HG02884 (cell line): ENCODE measurements around the gene POLD2.

Experiments
- ATAC-seq: cut with Tn5 transposase; IDR thresholded peaks from one replicate; pipeline ENCODE4 v1.9.1; 2021; ENCODE audit warnings: mild to moderate bottlenecking, moderate library complexity; ENCODE audit not compliant: unreplicated experiment

Gene POLD2

DNA sequence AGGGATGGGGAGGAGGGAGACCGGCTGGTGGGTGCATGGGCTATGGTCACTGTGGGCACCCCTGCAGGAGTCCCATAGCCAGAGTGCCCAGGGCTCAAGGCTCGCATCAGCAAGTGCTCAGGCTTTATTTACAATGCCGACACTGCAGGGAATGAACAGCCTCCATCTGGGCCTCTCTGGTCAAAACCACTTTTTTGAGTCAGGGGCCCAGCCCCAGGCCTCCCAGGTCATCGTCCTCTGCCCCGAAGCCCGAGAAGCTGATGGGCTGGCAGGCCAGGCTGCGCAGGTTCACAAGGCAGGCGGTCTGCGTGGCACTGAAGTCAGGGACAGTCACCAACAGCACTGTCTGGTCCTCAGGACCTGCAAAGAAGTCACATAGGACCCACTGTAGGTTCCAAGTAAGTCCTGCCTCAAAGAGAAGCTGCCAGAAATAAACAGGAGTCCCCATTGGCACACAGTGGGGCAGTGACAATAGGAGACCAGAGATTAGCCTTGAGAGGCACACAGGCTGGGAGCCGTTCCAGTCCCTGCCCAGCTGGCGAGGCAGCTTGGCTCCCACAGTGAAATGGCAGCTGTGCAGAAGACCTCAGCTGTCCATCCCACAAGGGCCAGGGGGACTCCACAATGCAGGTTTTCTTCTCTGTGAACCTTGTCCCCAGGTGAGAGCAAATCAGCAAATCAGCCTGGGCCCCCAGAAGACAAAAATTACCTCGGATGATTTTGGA, 8.6 kb downstream of the POLD2 start:
- ATAC-seq, result no peak

DNA sequence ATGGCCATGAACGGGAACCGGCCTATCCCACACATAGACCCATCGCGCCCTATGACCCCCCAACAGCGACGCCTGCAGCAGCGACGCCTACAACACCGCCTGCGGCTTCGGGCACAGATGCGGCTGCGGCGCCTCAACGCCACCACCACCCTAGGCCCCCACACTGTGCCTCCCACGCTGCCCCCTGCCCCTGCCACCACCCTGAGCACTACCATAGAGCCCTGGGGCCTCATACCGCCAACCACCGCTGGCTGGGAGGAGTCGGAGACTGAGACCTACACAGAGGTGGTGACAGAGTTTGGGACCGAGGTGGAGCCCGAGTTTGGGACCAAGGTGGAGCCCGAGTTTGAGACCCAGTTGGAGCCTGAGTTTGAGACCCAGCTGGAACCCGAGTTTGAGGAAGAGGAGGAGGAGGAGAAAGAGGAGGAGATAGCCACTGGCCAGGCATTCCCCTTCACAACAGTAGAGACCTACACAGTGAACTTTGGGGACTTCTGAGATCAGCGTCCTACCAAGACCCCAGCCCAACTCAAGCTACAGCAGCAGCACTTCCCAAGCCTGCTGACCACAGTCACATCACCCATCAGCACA, 9.5 kb downstream of the POLD2 start:
- no peak for ATAC-seq

DNA sequence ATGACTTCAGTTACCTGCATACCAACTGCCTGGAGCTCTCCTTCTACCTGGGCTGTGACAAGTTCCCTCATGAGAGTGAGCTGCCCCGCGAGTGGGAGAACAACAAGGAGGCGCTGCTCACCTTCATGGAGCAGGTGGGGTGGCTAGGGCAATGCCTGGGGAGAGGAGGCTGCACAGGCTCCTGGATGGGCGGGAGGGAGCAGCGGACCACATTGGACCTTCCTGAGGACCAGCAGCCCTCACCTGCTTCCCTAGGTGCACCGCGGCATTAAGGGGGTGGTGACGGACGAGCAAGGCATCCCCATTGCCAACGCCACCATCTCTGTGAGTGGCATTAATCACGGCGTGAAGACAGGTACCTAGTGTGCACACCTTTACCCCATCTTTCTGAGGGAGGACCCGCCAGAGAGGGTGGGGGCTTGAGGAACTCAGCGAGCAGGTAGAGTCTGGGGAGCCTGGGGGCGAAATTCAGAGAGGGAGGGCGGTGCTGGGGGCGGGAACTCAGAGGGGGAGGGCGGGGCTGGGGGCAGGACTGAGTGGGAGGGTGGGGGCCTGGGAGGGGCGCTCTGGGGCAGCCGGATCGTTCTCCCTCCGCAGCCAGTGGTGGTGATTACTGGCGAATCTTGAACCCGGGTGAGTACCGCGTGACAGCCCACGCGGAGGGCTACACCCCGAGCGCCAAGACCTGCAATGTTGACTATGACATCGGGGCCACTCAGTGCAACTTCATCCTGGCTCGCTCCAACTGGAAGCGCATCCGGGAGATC, 10.2 kb downstream of the POLD2 start:
- ATAC-seq, result no peak

DNA sequence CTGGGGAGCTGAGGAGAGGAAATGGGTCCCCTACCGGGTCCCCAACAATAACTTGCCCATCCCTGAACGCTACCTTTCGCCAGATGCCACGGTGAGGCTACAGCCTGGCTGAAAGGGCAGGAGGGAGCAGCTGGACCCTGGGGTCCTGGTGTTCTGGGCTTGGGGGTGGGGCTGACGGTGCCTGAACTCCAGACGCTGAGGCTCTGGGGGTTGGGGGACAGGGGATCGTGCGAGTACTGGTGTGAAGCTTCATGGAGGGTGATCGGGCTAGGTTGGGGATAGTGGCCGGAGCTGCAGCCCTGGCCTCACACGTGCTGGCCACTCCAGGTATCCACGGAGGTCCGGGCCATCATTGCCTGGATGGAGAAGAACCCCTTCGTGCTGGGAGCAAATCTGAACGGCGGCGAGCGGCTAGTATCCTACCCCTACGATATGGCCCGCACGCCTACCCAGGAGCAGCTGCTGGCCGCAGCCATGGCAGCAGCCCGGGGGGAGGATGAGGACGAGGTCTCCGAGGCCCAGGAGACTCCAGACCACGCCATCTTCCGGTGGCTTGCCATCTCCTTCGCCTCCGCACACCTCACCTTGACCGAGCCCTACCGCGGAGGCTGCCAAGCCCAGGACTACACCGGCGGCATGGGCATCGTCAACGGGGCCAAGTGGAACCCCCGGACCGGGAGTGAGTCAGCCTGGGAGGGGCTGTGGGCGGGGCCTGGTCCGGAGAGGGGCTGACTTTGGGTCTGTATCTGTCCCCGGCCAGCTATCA, 10.9 kb downstream of the POLD2 start:
- no peak for ATAC-seq

DNA sequence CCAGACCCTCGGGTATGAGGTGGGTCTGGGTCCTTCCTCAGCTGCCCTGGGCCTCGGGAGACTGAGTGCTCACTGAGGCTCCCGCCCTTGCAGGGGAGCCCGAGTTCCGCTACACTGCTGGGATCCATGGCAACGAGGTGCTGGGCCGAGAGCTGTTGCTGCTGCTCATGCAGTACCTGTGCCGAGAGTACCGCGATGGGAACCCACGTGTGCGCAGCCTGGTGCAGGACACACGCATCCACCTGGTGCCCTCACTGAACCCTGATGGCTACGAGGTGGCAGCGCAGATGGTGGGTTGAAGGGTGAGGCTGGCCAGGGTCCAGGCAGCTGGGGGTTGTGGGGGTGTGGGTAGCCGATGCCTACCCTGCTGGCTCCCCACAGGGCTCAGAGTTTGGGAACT, 11.6 kb downstream of the POLD2 start:
- no peak for ATAC-seq

DNA sequence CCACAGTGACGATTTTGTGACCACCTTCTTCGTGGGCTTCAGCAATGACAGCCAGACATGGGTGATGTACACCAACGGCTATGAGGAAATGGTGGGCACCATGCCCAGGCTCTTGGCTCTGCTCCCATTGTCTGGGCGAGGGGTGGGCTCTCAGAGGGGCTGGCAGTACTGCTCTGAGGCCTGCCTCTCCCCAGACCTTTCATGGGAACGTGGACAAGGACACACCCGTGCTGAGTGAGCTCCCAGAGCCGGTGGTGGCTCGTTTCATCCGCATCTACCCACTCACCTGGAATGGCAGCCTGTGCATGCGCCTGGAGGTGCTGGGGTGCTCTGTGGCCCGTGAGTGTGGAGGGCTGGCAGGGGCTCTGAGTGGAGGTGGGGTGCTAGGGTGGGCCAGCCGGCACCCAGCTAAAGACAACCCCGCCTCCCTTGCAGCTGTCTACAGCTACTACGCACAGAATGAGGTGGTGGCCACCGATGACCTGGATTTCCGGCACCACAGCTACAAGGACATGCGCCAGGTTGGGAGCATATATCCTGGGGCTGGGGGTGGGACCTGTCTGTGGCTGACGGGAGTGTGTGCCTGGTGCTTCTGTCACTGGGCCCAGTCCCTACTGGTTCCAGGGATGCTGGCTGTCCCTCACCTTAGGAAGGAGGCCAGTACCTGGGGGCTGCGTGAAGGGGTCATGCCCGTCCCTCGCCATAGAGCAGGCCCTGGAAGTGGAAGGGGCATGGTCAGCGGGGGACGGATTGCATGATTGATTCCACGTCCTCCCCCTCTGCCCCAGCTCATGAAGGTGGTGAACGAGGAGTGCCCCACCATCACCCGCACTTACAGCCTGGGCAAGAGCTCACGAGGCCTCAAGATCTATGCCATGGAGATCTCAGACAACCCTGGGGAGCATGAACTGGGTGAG, 12.4 kb downstream of the POLD2 start:
- no peak for ATAC-seq

DNA sequence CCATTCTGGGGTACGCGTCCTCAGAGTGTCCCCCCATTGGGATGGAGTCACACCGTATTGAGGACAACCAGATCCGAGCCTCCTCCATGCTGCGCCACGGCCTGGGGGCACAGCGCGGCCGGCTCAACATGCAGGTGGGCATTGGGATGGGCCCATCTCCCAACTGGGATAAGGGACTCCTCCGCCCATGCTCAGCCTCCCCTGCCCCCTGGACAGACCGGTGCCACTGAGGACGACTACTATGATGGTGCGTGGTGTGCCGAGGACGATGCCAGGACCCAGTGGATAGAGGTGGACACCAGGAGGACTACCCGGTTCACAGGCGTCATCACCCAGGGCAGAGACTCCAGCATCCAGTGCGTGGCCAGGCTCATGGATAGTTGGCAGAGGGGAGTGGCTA, 13.4 kb downstream of the POLD2 start:
- no peak for ATAC-seq

DNA sequence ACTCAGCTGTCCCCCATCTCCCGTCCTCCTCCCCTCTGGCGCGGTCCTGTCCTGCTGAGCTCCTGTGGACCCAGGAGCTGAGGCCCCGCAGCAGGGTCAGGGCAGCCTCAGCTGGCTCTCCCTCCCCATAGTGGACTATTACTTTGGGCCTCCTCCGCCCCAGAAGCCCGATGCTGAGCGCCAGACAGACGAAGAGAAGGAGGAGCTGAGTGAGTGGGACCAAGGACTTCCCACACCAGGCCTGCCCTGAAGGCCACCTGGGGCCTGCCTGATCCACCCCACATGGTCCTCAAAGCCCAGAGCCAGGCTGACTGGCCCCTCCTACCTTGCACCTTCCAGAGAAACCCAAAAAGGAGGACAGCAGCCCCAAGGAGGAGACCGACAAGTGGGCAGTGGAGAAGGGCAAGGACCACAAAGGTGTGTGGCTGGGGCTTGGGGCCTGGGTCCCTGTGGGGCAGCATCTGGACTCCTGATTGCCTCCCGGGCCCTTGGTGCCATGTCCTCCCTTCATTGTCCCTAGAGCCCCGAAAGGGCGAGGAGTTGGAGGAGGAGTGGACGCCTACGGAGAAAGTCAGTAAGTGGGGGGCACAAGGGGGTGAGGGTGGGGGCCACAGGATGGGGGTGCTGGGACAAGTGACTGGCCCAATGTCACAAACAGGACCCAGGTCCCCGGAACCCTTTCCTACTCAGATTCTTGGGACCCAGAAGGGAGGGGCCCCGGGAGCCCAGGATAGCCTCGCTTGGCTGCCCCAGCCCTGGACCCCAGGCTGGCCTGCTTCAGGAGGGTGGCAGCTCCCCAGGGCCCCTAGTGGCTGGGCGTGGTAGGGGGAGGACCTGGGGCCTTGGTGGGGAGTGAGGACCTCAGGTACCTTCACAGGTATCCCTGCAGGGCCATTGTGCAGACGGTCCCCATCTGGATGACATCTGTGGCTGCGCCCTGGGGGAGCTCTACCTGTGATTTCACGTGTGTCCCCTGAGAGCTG, 14.3 kb downstream of the POLD2 start:
- ATAC-seq, result no peak

DNA sequence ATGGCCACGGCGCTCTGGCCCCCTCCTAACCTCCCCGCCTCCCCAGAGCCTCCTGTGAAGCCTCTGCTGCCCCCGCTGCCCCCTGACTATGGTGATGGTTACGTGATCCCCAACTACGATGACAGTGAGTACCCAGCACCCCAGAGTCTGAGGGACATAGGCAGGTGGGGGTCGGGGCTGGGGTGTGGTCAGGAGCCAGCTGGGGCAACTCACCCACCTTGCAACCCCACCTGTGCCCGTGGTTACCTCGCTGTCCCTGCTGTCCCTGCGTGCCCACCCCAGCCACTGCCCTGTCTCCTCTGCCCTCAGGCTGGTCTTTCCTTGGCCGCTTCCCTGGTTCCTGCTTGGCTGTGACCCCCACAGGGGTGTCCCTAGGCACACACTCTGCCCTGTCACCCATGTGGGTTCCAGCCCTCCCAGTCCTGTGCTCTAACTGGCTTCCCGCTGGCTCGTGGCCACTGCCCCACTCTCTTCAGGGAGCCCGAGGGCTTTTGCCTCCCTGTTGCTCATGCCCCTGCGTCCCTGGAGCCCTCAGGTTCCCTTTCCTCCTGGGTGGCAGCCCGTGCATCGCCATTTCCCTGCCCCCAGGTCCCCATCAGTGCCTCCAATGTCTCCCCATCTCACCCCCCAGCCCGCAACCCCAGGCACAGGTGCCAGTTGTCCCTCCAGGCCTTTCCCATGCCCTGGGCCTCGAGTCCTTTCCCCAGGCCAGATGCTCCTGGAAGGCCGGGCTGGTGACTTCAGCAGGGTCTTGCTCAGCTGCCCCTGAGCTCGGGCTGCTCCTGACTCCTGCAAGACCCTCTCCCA, 15.2 kb downstream of the POLD2 start:
- ATAC-seq, result no peak

DNA sequence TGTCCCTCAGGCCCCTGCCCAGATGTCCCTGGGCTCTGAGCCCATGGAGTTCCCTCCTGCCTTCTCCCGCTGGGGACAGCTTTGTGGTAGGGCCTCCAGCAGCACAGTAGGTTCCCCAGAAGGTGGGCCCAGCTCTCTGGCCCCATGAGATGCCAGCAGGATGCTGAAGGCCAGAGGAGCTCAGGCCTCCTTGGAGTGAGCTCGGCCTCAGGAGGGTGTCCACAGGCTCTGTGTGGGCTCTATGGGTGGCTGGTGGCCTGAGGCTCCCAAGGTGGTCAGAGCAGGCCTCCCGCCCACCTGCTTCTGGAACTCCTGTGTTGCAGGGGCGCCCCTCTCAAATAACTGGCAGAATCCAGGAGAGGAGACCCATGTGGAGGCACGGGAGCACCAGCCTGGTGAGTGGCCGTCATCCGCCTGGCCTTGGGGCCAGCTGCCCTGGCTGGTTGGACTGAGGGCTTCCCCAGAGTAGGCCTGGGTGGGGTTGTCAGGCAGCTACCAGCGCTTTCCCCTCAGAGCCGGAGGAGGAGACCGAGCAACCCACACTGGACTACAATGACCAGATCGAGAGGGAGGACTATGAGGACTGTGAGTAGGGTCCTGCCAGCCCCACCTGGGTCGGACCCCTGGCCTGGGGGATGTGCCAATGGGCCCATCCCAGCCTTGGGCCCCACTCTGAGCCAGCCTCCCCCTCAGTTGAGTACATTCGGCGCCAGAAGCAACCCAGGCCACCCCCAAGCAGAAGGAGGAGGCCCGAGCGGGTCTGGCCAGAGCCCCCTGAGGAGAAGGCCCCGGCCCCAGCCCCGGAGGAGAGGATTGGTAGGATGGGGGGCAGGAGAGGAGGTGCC, 16.0 kb downstream of the POLD2 start:
- ATAC-seq, result no peak

DNA sequence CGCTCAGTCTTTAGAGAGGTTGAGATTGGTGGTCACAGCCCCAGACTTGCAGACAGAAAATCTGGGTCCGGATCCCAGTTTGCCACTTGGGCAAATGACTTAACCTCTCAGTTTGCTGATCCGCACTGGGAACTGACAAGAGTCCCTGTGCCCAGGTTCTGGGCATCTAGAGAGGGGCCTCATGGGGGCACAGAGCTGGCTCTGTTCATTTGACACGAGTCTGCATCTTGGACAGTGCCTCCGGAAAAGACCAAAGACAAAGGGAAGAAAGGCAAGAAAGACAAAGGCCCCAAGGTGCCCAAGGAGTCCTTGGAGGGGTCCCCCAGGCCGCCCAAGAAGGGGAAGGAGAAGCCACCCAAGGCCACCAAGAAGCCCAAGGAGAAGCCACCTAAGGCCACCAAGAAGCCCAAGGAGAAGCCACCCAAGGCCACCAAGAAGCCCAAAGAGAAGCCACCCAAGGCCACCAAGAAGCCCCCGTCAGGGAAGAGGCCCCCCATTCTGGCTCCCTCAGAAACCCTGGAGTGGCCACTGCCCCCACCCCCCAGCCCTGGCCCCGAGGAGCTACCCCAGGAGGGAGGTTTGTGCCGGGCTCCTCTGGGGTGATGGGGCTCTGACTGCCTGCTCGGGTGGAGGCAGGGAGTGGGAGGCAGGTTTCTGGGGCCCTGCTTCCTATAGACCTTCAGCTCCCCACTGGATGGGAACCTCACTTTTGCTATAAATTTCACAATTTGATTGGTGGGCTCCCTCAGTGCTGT, 16.9 kb downstream of the POLD2 start:
- ATAC-seq, result no peak

DNA sequence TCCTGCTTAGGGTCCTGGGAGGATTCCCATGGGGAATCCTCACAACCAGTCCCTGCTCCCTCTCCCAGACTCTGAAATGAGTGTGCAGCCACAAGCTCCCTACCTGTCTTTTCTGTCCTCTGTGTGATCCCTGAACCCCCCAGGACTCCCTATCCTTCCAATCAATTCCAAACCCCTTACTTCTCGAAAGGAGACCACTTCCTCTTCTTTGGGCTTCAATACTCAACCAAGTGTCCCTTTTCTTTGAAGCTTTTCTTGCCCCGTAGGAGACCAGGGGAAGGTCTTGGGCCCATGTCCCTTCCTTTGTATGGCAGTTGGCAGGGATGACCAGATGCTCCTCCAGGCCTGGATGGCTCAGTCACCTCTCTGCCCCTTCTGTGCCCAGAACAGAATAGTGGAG, 17.5 kb downstream of the POLD2 start:
- no peak for ATAC-seq

DNA sequence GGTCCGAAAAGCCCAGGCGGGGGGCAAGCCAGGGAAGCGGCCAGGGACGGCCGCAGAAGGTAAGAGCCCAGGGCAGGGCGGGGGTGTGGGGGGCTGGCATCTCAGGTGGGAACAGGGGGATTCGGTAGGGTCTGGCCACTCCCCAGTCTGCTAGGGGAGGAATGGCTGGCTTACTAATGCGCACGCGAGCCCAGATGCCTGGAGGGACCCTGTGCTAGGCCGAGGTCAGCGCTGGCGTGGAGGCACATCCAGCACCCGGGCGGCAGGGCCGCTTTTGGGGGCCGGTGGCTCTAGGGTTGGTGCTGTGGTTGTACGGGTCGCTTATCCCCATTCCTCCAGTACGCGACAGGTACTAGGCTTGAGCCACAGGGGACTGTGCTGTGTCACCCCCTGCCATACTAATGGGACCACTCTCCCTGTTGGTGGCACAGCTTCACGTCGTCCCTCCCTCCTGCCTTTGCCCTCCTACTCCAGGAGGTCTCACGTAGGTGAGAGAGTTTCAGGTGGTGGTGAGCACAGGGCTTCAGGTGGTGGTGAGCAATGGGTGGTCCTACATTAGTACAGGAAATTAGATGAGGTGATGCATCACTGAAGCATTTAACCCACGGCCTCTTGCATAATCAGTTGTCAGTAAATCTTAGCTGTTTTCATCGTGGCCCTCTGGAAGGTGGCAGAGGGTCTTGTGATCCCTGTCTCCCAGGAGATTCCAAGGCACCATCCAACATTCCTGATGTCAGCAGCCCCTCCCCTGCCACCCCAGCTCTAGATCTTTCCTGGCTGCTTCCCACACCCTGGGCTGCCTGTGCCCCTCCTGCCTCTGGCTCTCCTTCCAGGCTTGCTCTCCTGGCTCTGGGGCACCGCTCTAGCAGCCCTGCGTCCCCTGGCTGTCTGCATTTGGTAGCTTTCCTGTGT, 18.2 kb downstream of the POLD2 start:
- ATAC-seq, result no peak

DNA sequence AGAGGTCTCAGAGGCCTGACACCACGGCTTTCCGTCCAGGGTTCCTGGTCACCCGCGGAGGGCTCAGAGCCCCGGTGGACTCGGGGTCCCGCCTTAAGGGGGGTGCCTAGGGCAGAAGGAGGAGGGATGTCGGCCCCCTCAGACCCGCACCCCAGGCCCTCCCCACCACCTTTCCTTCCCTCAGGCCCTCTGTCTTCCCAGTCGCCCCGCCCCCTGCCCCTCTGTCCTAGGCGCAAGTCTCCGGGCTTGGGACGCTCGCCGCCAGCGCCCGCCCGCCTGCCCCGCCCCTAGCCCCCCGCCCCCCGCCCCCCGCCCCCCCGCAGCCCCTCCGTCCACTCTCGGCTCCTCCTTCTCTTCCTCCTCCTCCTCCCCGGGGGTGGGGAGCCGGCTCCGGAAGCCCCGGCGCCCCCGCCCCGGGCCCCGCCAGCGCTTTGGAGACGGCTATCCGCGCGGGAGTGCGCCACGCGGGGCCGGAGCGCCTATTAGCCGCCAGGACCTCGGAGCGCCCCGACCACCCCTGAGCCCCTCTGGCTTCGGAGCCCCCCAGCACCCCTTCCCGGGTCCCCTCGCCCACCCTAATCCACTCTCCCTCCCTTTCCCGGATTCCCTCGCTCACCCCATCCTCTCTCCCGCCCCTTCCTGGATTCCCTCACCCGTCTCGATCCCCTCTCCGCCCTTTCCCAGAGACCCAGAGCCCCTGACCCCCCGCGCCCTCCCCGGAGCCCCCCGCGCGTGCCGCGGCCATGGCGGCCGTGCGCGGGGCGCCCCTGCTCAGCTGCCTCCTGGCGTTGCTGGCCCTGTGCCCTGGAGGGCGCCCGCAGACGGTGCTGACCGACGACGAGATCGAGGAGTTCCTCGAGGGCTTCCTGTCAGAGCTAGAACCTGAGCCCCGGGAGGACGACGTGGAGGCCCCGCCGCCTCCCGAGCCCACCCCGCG, 19.2 kb downstream of the POLD2 start, which contains the start of gene AEBP1:
AEBP1 (plus strand) TSS at position 423 of the 937 bp plus-strand sequence; CDS start at position 744, 321 bp downstream.
- ATAC-seq, result no peak

DNA sequence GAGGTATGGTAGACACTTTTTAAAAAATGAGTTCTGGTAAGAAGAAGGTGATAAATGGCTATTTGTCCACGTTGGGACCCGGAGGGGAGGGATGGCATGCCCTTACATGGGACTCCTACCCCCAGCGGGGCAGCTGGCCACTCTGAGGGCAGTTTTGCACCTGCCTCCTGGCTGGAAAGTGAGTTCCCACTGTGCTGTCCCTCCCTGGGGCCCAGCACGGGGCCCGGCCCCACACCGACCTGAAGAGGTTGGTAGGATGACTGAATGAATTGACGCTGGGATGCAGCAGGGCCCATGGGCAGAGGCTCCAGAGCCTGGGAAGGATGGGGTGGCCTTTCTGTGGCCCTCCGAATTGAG, 19.8 kb downstream of the POLD2 start:
- no peak for ATAC-seq
